Thoracic aorta (tissue), 2 donors: ENCODE data around the gene LRRN4. TPM values are rescaled to one million over a fixed set of nuclear protein-coding genes. Genes with fewer than 3 reads are reported as not detected.

Experiments used
- ATAC-seq: fragments of 150-250 bp; one replicate; pipeline ENCODE4 v1.8.0; 2017; ENCODE audit warnings: low read depth; ENCODE audit not compliant: insufficient number of reproducible peaks, low FRiP score
- DNase-seq: peaks from one replicate; pipeline ENCODE4 v3.0.0-alpha.2; 2020; ENCODE audit warnings: low spot score
- H3K27ac ChIP-seq, 2 donors: fragments of 200-600 bp; sonication (generic); 1 replicate in 1 of 2; 2 replicates in 1 of 2; pipeline ENCODE4 v1.5.1; 2016; ENCODE audit warnings: mild to moderate bottlenecking in 2 of 2, moderate library complexity in 2 of 2
- H3K27me3 ChIP-seq: fragments of 200-600 bp; sonication (generic); replicated peaks from 2 replicates; pipeline ENCODE4 v1.6.0; 2016; ENCODE audit warnings: mild to moderate bottlenecking; ENCODE audit not compliant: insufficient read depth
- H3K36me3 ChIP-seq: fragments of 200-600 bp; sonication (generic); one replicate; pipeline ENCODE4 v1.5.1; 2016
- H3K4me1 ChIP-seq, 2 donors: fragments of 200-600 bp; sonication (generic); 1 replicate in 1 of 2; 2 replicates in 1 of 2; pipeline versions ENCODE4 v1.5.1 to v1.6.0; 2016; ENCODE audit warnings: low read depth in 2 of 2, mild to moderate bottlenecking in 1 of 2; ENCODE audit not compliant: control insufficient read depth in 1 of 2
- H3K4me3 ChIP-seq: fragments of 200-600 bp; sonication (generic); 2 replicates; pipeline ENCODE4 v1.5.1; 2016; ENCODE audit warnings: mild to moderate bottlenecking
- H3K9me3 ChIP-seq: fragments of 200-600 bp; sonication (generic); 2 replicates; pipeline ENCODE4 v1.5.1; 2016
- CTCF ChIP-seq: fragments of 200-600 bp; sonication (generic); IDR thresholded peaks from one replicate; pipeline ENCODE4 v1.5.1; 2019; ENCODE audit warnings: antibody characterized with exemption
- total RNA-seq, 2 donors: library from RNA; depleted of rRNA; stranded (reverse); fragments of >200 nt; gene quantifications; one replicate each; pipeline versions ENCODE4 v1.1.0 to v1.2.3, GENCODE V29; 2016

The LRRN4 gene
- total RNA-seq, 2 donors from 2014 or later, result 0.27 TPM; not detected in 1

- DNase-seq (no peak), ATAC-seq (no peak)
- Histone ChIP-seq H3K27me3 (no peaks in the 10 kb centered on the region), H3K4me1 (peaks cover 4 to 21% of the 10 kb centered on the region in 2 donors), H3K9me3 (no peaks in the 10 kb centered on the region), H3K36me3 (no peaks in the 10 kb centered on the region), H3K4me3 (no peak overlapping the region), H3K27ac (no peak overlapping the region)
- no peak for TF ChIP-seq CTCF
Observed at GRCh38 chr20:6048391-6048790, 5.5 kb downstream of the LRRN4 start.

- Histone ChIP-seq H3K9me3 (no peaks in the 10 kb centered on the region), H3K27me3 (no peaks in the 10 kb centered on the region), H3K4me3 (no peak overlapping the region), H3K4me1 (peaks cover 0 to 2% of the 10 kb centered on the region in 2 donors), H3K36me3 (peaks cover 2% of the 10 kb centered on the region), H3K27ac (no peak overlapping the region)
- ATAC-seq, result no peak
- no peak for TF ChIP-seq CTCF
- no peak for DNase-seq
Observed at GRCh38 chr20:6046432-6046831, 7.4 kb downstream of the LRRN4 start.

GRCh38 chr20:6045566-6045965 is 8.3 kb downstream of the LRRN4 start:
- Histone ChIP-seq H3K27ac (no peak overlapping the region), H3K4me3 (no peak overlapping the region), H3K36me3 (peaks cover 10% of the 10 kb centered on the region), H3K9me3 (no peaks in the 10 kb centered on the region), H3K27me3 (no peaks in the 10 kb centered on the region), H3K4me1 (no peaks in the 10 kb centered on the region)
- ATAC-seq (no peak), DNase-seq (no peak)
- TF ChIP-seq CTCF, result no peak

- Histone ChIP-seq H3K4me1 (no peaks in the 10 kb centered on the region), H3K4me3 (no peak overlapping the region), H3K36me3 (peaks cover 15% of the 10 kb centered on the region), H3K27me3 (no peaks in the 10 kb centered on the region), H3K9me3 (no peaks in the 10 kb centered on the region), H3K27ac (no peak overlapping the region)
- DNase-seq (no peak), ATAC-seq (no peak)
- TF ChIP-seq CTCF, result no peak
Observed at GRCh38 chr20:6044115-6044514, 9.7 kb downstream of the LRRN4 start.

- H3K27ac ChIP-seq, result no peak overlapping the region
- no peaks in the 10 kb centered on the region for H3K27me3 ChIP-seq
- DNase-seq (no peak), ATAC-seq (no peak)
- H3K9me3 ChIP-seq, result no peaks in the 10 kb centered on the region
- no peaks in the 10 kb centered on the region for H3K4me1 ChIP-seq
- no peak for TF ChIP-seq CTCF
- H3K36me3 ChIP-seq, result peaks cover 21% of the 10 kb centered on the region
- H3K4me3 ChIP-seq, result no peak overlapping the region
Observed at GRCh38 chr20:6041808-6042265, 12.0 kb downstream of the LRRN4 start.
